SU-DHL-6 (cell line): ENCODE data around the gene PTPRE.

ENCODE experiments used
- H2AFZ ChIP-seq: fragments of 200-600 bp; sonication (generic); 2 replicates; pipeline ENCODE4 v1.6.1; 2014; ENCODE audit warnings: low read depth, mild to moderate bottlenecking, moderate library complexity, mixed read lengths, antibody characterized with exemption, low read length; ENCODE audit not compliant: severe bottlenecking
- H3F3A ChIP-seq: fragments of 200-600 bp; shearing (Covaris generic); 2 replicates; pipeline ENCODE4 v1.6.0; 2016; ENCODE audit warnings: antibody characterized with exemption, mild to moderate bottlenecking; ENCODE audit not compliant: insufficient read depth
- H3K27ac ChIP-seq: fragments of 200-600 bp; sonication (generic); 2 replicates; pipeline ENCODE4 v1.5.1; 2016; ENCODE audit warnings: low read depth, mild to moderate bottlenecking, low read length, moderate library complexity, mixed read lengths
- H3K27me3 ChIP-seq: fragments of 200-600 bp; sonication (generic), shearing (Covaris generic); 2 replicates; pipeline ENCODE4 v1.6.0; 2014; ENCODE audit warnings: mild to moderate bottlenecking, low read length
- H3K36me3 ChIP-seq: fragments of 200-600 bp; sonication (generic); 2 replicates; pipeline ENCODE4 v1.6.1; 2014; ENCODE audit warnings: mild to moderate bottlenecking, low read length, mixed read lengths
- H3K4me2 ChIP-seq: fragments of 300-600, 200-600 bp; shearing (Covaris generic), sonication (generic); 2 replicates; pipeline ENCODE4 v1.6.0; 2014; ENCODE audit warnings: low read length, low read depth, mild to moderate bottlenecking; ENCODE audit not compliant: poor library complexity, severe bottlenecking
- H3K4me3 ChIP-seq: fragments of 200-600 bp; sonication (generic); 2 replicates; pipeline ENCODE4 v1.5.1; 2014; ENCODE audit warnings: antibody characterized with exemption, low read length, mild to moderate bottlenecking, mixed read lengths; ENCODE audit not compliant: insufficient read depth, poor library complexity, severe bottlenecking
- H3K79me2 ChIP-seq: fragments of 200-600 bp; sonication (generic); 2 replicates; pipeline ENCODE4 v1.6.1; 2014; ENCODE audit warnings: mild to moderate bottlenecking, low read length, moderate library complexity; ENCODE audit not compliant: insufficient read depth
- H3K9ac ChIP-seq: fragments of 200-600 bp; sonication (generic); 2 replicates; pipeline ENCODE4 v1.7.0; 2014; ENCODE audit warnings: mild to moderate bottlenecking, low read length
- H3K9me2 ChIP-seq: fragments of 200-600 bp; sonication (generic); replicated peaks from 2 replicates; pipeline ENCODE4 v1.6.1; 2014; ENCODE audit warnings: low read length; ENCODE audit not compliant: insufficient read depth
- H3K9me3 ChIP-seq: fragments of 200-600 bp; sonication (generic); 2 replicates; pipeline ENCODE4 v1.6.1; 2014; ENCODE audit warnings: low read length, mixed read lengths; ENCODE audit not compliant: insufficient read depth
- H4K20me1 ChIP-seq: fragments of 200-600 bp; sonication (generic); 2 replicates; pipeline ENCODE4 v1.6.1; 2014; ENCODE audit warnings: low read depth, mild to moderate bottlenecking, antibody characterized with exemption, low read length, moderate library complexity, mixed read lengths
- EZH2phosphoT487 ChIP-seq: fragments of 200-600 bp; sonication (generic), shearing (Covaris generic); conservative IDR thresholded peaks from 2 replicates; pipeline ENCODE4 v1.6.1; 2018; ENCODE audit warnings: mild to moderate bottlenecking, antibody characterized with exemption, low read length, moderate library complexity, mixed read lengths
- TF ChIP-seq, protein P1 (sequence below): fragments of 200-600 bp; sonication (generic); IDR thresholded peaks from one replicate; pipeline ENCODE4 v1.5.1; 2017; ENCODE audit warnings: antibody characterized with exemption, mild to moderate bottlenecking, low read length, moderate library complexity; ENCODE audit not compliant: insufficient read depth, poor library complexity, severe bottlenecking

Gene PTPRE

DNA sequence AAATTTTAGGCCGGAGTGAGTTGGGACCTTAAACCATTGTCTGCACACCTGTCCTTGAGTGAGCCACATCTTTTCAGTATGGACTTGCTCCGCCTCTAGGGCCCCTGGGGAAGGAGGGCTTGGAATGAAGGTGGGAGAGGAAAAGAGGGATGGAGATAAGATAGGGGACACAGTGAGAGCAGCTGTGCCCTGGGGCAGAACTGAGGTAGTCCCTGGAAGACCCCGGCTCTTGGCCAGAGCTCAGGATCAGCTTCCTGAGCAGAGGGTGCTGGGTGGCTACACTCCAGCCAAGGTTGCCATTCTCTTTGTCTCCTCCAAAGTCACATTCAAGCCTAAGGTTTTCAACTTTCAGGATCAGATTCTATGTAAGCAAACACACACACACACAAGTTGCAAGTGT, 137.3 kb downstream of the PTPRE start:
- H2AFZ ChIP-seq: no peak overlapping the region
- no peak overlapping the region for H3K9ac ChIP-seq
- H4K20me1 ChIP-seq: no peaks in the 10 kb centered on the region
- no peaks in the 10 kb centered on the region for H3K27me3 ChIP-seq
- H3K79me2 ChIP-seq: no peaks in the 10 kb centered on the region
- H3K27ac ChIP-seq: no peak overlapping the region
- TF ChIP-seq, protein P1, sequence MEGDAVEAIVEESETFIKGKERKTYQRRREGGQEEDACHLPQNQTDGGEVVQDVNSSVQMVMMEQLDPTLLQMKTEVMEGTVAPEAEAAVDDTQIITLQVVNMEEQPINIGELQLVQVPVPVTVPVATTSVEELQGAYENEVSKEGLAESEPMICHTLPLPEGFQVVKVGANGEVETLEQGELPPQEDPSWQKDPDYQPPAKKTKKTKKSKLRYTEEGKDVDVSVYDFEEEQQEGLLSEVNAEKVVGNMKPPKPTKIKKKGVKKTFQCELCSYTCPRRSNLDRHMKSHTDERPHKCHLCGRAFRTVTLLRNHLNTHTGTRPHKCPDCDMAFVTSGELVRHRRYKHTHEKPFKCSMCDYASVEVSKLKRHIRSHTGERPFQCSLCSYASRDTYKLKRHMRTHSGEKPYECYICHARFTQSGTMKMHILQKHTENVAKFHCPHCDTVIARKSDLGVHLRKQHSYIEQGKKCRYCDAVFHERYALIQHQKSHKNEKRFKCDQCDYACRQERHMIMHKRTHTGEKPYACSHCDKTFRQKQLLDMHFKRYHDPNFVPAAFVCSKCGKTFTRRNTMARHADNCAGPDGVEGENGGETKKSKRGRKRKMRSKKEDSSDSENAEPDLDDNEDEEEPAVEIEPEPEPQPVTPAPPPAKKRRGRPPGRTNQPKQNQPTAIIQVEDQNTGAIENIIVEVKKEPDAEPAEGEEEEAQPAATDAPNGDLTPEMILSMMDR: no peak
- TF ChIP-seq EZH2phosphoT487: no peak
- no peak overlapping the region for H3K4me3 ChIP-seq
- no peak overlapping the region for H3K4me2 ChIP-seq
- peaks cover 5% of the 10 kb centered on the region; the same call in 1 of the 2 replicates for H3F3A ChIP-seq
- H3K9me3 ChIP-seq: no peaks in the 10 kb centered on the region
- H3K9me2 ChIP-seq: no peaks in the 10 kb centered on the region
- no peaks in the 10 kb centered on the region for H3K36me3 ChIP-seq

DNA sequence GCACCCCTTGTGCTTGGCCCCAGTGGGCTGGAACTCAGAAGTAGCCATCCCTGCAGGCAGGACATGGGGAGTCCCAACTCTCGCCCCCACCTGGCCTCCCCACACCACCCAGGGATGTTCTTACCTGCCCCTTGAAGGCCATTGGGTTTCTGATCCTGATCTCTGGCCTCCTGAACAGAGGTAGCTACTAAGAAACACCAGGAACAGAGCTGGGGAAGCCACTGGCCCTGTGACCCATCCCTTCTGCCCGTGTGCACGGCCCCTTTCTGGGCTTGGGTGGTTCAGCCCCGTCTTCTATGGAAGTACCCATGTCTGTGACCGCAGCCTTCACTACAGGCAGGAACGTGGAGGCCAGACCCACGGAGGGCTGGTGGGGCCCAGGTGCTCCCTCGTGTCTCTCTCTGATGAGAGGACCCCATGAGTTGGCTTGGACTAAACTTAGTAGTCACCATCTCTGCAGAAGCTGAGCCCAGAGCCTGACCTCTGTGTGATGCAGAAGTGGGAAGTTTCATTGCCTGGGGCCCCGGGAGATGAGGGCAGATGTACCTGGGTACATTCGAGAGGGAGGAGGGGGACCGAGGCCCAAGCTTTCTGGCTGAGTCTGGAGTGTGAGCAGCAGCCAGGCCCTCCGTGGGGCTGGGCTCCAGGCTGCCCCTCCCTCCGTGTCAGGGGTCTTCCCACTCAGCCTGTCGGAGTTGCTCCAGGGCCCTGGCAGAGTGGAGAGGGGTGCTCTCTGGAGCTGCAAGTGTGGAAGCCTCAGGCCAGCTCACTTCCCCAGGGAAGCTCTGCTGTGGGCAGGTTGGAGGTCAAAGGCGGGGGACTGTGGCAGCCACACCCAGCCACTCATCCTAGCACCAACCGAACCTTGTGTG, 138.3 kb downstream of the PTPRE start:
- H4K20me1 ChIP-seq: no peaks in the 10 kb centered on the region
- no peak overlapping the region for H3K4me2 ChIP-seq
- no peak overlapping the region for H3K4me3 ChIP-seq
- H3F3A ChIP-seq: peaks cover 5% of the 10 kb centered on the region; the same call in 1 of the 2 replicates
- no peaks in the 10 kb centered on the region for H3K9me3 ChIP-seq
- no peaks in the 10 kb centered on the region for H3K79me2 ChIP-seq
- H3K36me3 ChIP-seq: no peaks in the 10 kb centered on the region
- no peak overlapping the region for H2AFZ ChIP-seq
- H3K9me2 ChIP-seq: no peaks in the 10 kb centered on the region
- H3K9ac ChIP-seq: no peak overlapping the region
- H3K27me3 ChIP-seq: no peaks in the 10 kb centered on the region
- no peak for TF ChIP-seq EZH2phosphoT487
- TF ChIP-seq, protein P1: no peak
- H3K27ac ChIP-seq: no peak overlapping the region

DNA sequence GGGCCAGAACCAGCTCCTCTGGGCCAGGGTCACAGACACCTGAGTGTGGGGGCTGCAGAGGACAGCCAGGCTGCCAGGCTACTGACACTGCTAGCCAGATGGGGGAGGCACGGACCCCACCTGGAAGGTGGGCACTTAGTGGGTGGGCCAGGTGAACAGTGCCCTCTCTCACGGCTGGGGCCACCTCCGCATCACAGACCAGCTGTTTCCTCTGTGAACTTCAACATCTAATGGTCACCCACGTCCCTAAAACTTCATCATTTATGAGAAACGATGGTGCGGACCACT, 138.9 kb downstream of the PTPRE start:
- H3K4me2 ChIP-seq: no peak overlapping the region
- TF ChIP-seq EZH2phosphoT487: no peak
- TF ChIP-seq, protein P1: no peak
- H3K9me2 ChIP-seq: no peaks in the 10 kb centered on the region
- H3K9me3 ChIP-seq: no peaks in the 10 kb centered on the region
- no peak overlapping the region for H3K4me3 ChIP-seq
- no peaks in the 10 kb centered on the region for H3K79me2 ChIP-seq
- no peak overlapping the region for H3K27ac ChIP-seq
- H3K27me3 ChIP-seq: no peaks in the 10 kb centered on the region
- peaks cover 5% of the 10 kb centered on the region; the same call in 1 of the 2 replicates for H3F3A ChIP-seq
- H3K36me3 ChIP-seq: no peaks in the 10 kb centered on the region
- no peaks in the 10 kb centered on the region for H4K20me1 ChIP-seq
- H3K9ac ChIP-seq: no peak overlapping the region
- H2AFZ ChIP-seq: no peak overlapping the region
